SK-N-SH (cell line): Measurements from ENCODE around the gene INPP5A. TPM values are rescaled to one million over a fixed set of nuclear protein-coding genes. Genes with fewer than 3 reads are reported as not detected.

ENCODE experiments used
- CTCF ChIA-PET: fragments of 300-600, 350-600 bp; formaldehyde crosslinking; extraction: SDS; loops from one replicate; lab custom pipeline; 2021; lab: Yijun Ruan, JAX
- POLR2A ChIA-PET: fragments of 350-600 bp; sonication (Branson Sonifier 250); formaldehyde crosslinking; extraction: SDS; loops from one replicate; lab custom pipeline; 2020; ENCODE audit warnings: antibody characterized with exemption, inconsistent platforms; lab: Yijun Ruan, JAX
- DNase-seq: peaks from one replicate; pipeline ENCODE4 v3.0.0; 2012
- H2AFZ ChIP-seq: fragments of 200-600 bp; sonication (generic); 2 replicates; pipeline ENCODE4 v1.8.1; 2016; ENCODE audit warnings: antibody characterized with exemption, mild to moderate bottlenecking, low read depth
- H3F3A ChIP-seq: fragments of 200-600 bp; sonication (generic); replicated peaks from 2 replicates; pipeline ENCODE3; 2016; ENCODE audit warnings: antibody characterized with exemption, mild to moderate bottlenecking; ENCODE audit not compliant: insufficient read depth
- H3K27ac ChIP-seq, 2 experiments: fragments of 200-500 bp in 1 of 2; fragments of 200-600 bp in 1 of 2; sonication (Bioruptor generic) in 1 of 2; sonication (generic), shearing (Covaris generic) in 1 of 2; 2 replicates each; pipeline versions ENCODE4 v1.5.1 to v1.6.1; 2014 to 2016; ENCODE audit warnings: low read depth in 2 of 2, inconsistent platforms in 1 of 2, low read length in 1 of 2, mild to moderate bottlenecking in 1 of 2, mixed read lengths in 1 of 2
- H3K27me3 ChIP-seq: fragments of 200-600 bp; sonication (generic), shearing (Covaris generic); 2 replicates; pipeline ENCODE4 v1.6.1; 2016; ENCODE audit warnings: mixed run types; ENCODE audit not compliant: insufficient read depth
- H3K36me3 ChIP-seq, 2 experiments: fragments of 200-500 bp in 1 of 2; fragments of 200-600 bp in 1 of 2; sonication (Bioruptor generic) in 1 of 2; sonication (generic) in 1 of 2; replicated peaks in 1 of 2; 2 replicates each; pipeline versions ENCODE3 to v1.5.1; 2014 to 2016; ENCODE audit warnings: low read length in 1 of 2, mild to moderate bottlenecking in 1 of 2; ENCODE audit not compliant: insufficient read depth in 2 of 2, control insufficient read depth in 1 of 2
- H3K4me1 ChIP-seq, 2 experiments: fragments of 200-500 bp in 1 of 2; fragments of 200-600 bp in 1 of 2; sonication (Bioruptor generic) in 1 of 2; sonication (generic), shearing (Covaris generic) in 1 of 2; 2 replicates each; pipeline versions ENCODE4 v1.5.1 to v1.6.1; 2014 to 2016; ENCODE audit warnings: low read depth in 1 of 2, low read length in 1 of 2, mixed run types in 1 of 2; ENCODE audit not compliant: insufficient read depth in 2 of 2, control insufficient read depth in 1 of 2
- H3K4me2 ChIP-seq: fragments of 200-600 bp; sonication (generic), shearing (Covaris generic); 2 replicates; pipeline ENCODE4 v1.6.1; 2017; ENCODE audit warnings: mixed run types
- H3K4me3 ChIP-seq, 2 experiments: fragments of 200-500 bp in 1 of 2; fragments of 200-600 bp in 1 of 2; sonication (Bioruptor generic) in 1 of 2; sonication (generic), shearing (Covaris generic) in 1 of 2; 2 replicates each; pipeline versions ENCODE4 v1.5.1 to v1.8.1; 2014 to 2016; ENCODE audit warnings: low read depth in 2 of 2, inconsistent platforms in 1 of 2, low read length in 1 of 2, mild to moderate bottlenecking in 1 of 2, mixed read lengths in 1 of 2, moderate library complexity in 1 of 2
- H3K79me2 ChIP-seq: fragments of 200-600 bp; sonication (generic); 2 replicates; pipeline ENCODE4 v1.8.1; 2017; ENCODE audit warnings: mild to moderate bottlenecking; ENCODE audit not compliant: insufficient read depth
- H3K9ac ChIP-seq: fragments of 200-600 bp; sonication (generic); 2 replicates; pipeline ENCODE4 v1.6.1; 2017; ENCODE audit warnings: mixed run types
- H3K9me2 ChIP-seq: fragments of 200-600 bp; sonication (generic); 2 replicates; pipeline ENCODE4 v1.6.1; 2017; ENCODE audit warnings: mixed run types
- H3K9me3 ChIP-seq: fragments of 200-600 bp; sonication (generic); 2 replicates; pipeline ENCODE4 v1.6.1; 2017; ENCODE audit warnings: mixed run types, mild to moderate bottlenecking, moderate library complexity
- H4K20me1 ChIP-seq: fragments of 200-600 bp; sonication (generic); 2 replicates; pipeline ENCODE4 v1.6.1; 2017; ENCODE audit warnings: mild to moderate bottlenecking, mixed run types; ENCODE audit not compliant: insufficient read depth
- ELF1 ChIP-seq: IDR thresholded peaks from 2 replicates; pipeline ENCODE4 v1.4.0; 2012
- FOSL2 ChIP-seq: IDR thresholded peaks from 2 replicates; pipeline ENCODE4 v1.4.0; 2012; ENCODE audit warnings: low read depth, mild to moderate bottlenecking, moderate library complexity, borderline replicate concordance
- FOXJ3 ChIP-seq: sonication (generic); formaldehyde crosslinking; IDR thresholded peaks from 2 replicates; pipeline ENCODE4 v1.5.1; 2020; ENCODE audit warnings: mild to moderate bottlenecking, missing genetic modification reagents
- FOXM1 ChIP-seq: IDR thresholded peaks from 2 replicates; pipeline ENCODE4 v1.4.0; 2012; ENCODE audit warnings: low read depth, mild to moderate bottlenecking
- GABPA ChIP-seq: IDR thresholded peaks from 2 replicates; pipeline ENCODE4 v1.4.0; 2012; ENCODE audit warnings: low read depth, mild to moderate bottlenecking
- GATA2 ChIP-seq: sonication (generic); formaldehyde crosslinking; IDR thresholded peaks from 2 replicates; pipeline ENCODE4 v1.5.0; 2020; ENCODE audit warnings: mild to moderate bottlenecking, missing genetic modification reagents
- NFIC ChIP-seq: IDR thresholded peaks from 2 replicates; pipeline ENCODE4 v1.4.0; 2012; ENCODE audit warnings: borderline replicate concordance
- RCOR1 ChIP-seq: fragments of 150-350 bp; IDR thresholded peaks from 2 replicates; pipeline ENCODE4 v1.6.1; 2017; ENCODE audit warnings: antibody characterized with exemption, low read length
- RXRA ChIP-seq: IDR thresholded peaks from 2 replicates; pipeline ENCODE4 v1.4.0; 2012; ENCODE audit warnings: low read depth, mild to moderate bottlenecking, borderline replicate concordance
- SMC3 ChIP-seq: IDR thresholded peaks from 2 replicates; pipeline ENCODE4 v1.6.1; 2012; ENCODE audit warnings: low read depth, low read length, improper control_type of control experiment
- TAF1 ChIP-seq: IDR thresholded peaks from 2 replicates; pipeline ENCODE4 v1.6.1; 2012; ENCODE audit warnings: low read depth, mild to moderate bottlenecking, low read length, moderate library complexity, borderline replicate concordance
- TCF12 ChIP-seq: IDR thresholded peaks from 2 replicates; pipeline ENCODE4 v1.4.0; 2012
- YY1 ChIP-seq: IDR thresholded peaks from 2 replicates; pipeline ENCODE4 v1.4.0; 2012; ENCODE audit warnings: low read depth, mild to moderate bottlenecking
- WGBS: methylation state at CpG from one replicate; pipeline ENCODE4 v1.1.6; 2017; ENCODE audit warnings: low lambda C conversion rate; 5-methylcytosine and 5-hydroxymethylcytosine counted together
- polyA plus RNA-seq, 3 experiments: library from polyadenylated mRNA; depleted of rRNA; stranded (reverse); fragments of >200 nt; gene quantifications; 2 replicates each; pipeline ENCODE4 v1.2.3, GENCODE V29; 2012
- TF ChIP-seq, protein P1 (sequence below): fragments of 150-350 bp; IDR thresholded peaks from 2 replicates; pipeline ENCODE4 v1.6.1; 2017; ENCODE audit warnings: antibody characterized with exemption, low read length, low read depth, borderline replicate concordance
- TF ChIP-seq, protein P2 (sequence below): IDR thresholded peaks from 2 replicates; pipeline ENCODE4 v1.4.0; 2012; ENCODE audit warnings: low read depth, borderline replicate concordance
- TF ChIP-seq, protein P3 (sequence below): IDR thresholded peaks from 2 replicates; pipeline ENCODE4 v1.4.0; 2012; ENCODE audit warnings: low read depth

Gene INPP5A
- polyA plus RNA-seq, 1 of the 3 experiments (the other 2 are of a cell fraction), result 12.0 TPM

DNA sequence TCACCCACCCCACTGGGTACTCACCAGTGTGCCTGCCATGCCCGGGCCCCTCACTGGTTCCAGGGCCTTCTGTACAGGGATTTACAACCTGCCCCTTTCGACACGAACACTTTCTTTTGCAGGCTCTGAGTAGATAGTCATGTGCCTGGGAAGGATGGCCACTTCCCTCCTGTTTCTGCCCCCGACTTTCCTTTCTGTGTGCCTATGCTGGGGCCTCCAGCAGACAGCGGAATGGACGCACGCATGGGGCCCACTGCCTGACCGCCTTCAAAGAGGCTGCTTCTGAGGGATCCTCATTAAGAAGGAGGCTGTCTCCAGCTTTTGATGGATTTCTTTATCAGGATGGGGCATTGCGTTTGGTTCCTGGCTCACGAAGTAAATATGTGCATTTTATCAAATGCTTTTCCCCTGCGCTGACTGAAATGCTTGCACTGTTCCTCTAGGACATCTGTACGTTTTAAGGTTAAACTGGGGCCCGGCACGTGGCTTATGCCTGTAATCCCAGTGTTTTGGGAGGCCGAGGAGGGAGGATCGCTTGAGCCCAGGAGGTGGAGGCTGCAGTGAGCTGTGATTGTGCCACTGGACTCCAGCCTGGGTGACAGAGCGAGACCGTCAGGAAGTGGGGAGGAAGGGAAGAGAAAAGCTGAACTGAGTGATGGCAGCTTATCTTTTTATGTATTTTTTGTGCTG is 277.7 kb downstream of the INPP5A start:
- Histone ChIP-seq H3K27me3 (peaks cover 13% of the 10 kb centered on the region; the same call in 1 of the 2 replicates), H3K36me3 (no peaks in the 10 kb centered on the region), H4K20me1 (no peaks in the 10 kb centered on the region), H3K9me3 (no peaks in the 10 kb centered on the region), H3K27ac (no peak overlapping the region), H3F3A (no peaks in the 10 kb centered on the region), H3K79me2 (no peaks in the 10 kb centered on the region), H3K4me3 (no peak overlapping the region), H3K9ac (no peak overlapping the region), H3K4me1 (no peaks in the 10 kb centered on the region), H3K4me2 (no peak overlapping the region), H2AFZ (no peak overlapping the region), H3K9me2 (no peaks in the 10 kb centered on the region)
- no peak for TF ChIP-seq GABPA
- TF ChIP-seq GATA2 (CRISPR knock-in tag), result no peak
- no peak for TF ChIP-seq RCOR1
- no peak for TF ChIP-seq FOXM1
- TF ChIP-seq RXRA, result no peak
- no peak for TF ChIP-seq YY1
- ChIA-PET CTCF (interaction anchor here (1.5 kb wide), 1 partner anchor 161 kb away, joined by 4 read pairs; no protein-coding TSS in a partner anchor), POLR2A (no interaction called here)
- no peak for DNase-seq
- WGBS, result 56% methylated on average over 18 of the region's 18 CpGs

DNA sequence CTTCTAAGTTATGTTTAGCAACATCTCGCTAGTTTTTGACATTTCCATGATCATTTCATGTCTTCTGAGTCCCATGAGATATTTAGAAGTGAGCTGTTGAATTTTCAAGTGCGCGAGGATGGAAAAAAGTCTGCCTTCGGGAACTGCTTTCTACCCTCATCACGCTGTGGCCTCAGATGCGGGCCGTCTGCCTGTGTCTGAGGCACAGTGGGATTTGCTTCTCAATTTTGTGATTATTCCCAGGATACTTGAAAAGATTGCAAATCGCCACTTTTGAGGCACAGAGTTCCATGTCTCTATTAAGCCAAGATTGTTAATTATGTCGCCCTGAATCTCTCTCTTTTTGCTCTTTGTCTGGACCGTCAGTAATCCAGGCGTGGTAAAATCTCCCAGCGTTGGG is 279.1 kb downstream of the INPP5A start:
- POLR2A ChIA-PET, result no interaction called here
- no peaks in the 10 kb centered on the region for H4K20me1 ChIP-seq
- H3K4me1 ChIP-seq, result no peaks in the 10 kb centered on the region
- H3K9me3 ChIP-seq, result no peaks in the 10 kb centered on the region
- H3K79me2 ChIP-seq, result no peaks in the 10 kb centered on the region
- H3K9me2 ChIP-seq, result no peaks in the 10 kb centered on the region
- no peak for DNase-seq
- peaks cover 13% of the 10 kb centered on the region; the same call in 1 of the 2 replicates for H3K27me3 ChIP-seq
- H3K4me3 ChIP-seq, result no peak overlapping the region
- WGBS, result 49% methylated on average over 12 of the region's 12 CpGs
- no peaks in the 10 kb centered on the region for H3F3A ChIP-seq
- no peak for TF ChIP-seq TAF1
- TF ChIP-seq FOXJ3 (CRISPR knock-in tag), result no peak
- TF ChIP-seq NFIC, result no peak
- TF ChIP-seq RXRA, result no peak
- TF ChIP-seq, protein P1, sequence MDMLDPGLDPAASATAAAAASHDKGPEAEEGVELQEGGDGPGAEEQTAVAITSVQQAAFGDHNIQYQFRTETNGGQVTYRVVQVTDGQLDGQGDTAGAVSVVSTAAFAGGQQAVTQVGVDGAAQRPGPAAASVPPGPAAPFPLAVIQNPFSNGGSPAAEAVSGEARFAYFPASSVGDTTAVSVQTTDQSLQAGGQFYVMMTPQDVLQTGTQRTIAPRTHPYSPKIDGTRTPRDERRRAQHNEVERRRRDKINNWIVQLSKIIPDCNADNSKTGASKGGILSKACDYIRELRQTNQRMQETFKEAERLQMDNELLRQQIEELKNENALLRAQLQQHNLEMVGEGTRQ, result no peak
- TF ChIP-seq, all 33 proteins: peak for 0
- Histone ChIP-seq H2AFZ (no peak overlapping the region), H3K9ac (no peak overlapping the region), H3K36me3 (no peaks in the 10 kb centered on the region), H3K27ac (no peak overlapping the region), H3K4me2 (no peak overlapping the region)
- CTCF ChIA-PET, result no interaction called here

DNA sequence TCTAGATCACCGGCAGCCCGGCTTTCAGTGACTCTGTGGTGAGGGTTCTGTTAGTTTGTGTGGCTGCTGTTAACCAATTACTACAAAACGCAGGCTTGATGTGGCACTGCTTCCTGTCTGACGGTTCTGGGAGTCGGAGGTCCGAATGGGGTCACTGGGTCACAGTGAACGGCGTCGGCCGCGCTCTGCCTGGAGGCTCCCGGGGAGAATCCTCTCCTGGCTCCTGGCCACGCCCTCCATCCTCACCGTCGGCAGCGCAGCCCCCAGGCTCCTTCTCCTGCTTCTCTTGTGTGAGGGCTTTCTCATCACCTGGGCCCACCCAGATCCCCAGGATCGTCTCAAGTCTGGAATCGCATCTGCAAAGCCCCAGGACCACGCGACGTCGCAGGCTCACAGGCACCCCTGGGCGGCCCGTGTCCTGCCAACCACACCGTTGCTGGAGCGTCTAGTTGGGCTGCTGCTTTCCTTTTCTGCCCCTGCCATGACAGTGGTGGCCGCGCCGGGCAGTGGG is 280.2 kb downstream of the INPP5A start:
- H3F3A ChIP-seq, result no peaks in the 10 kb centered on the region
- POLR2A ChIA-PET, result no interaction called here
- H4K20me1 ChIP-seq, result no peaks in the 10 kb centered on the region
- no peak overlapping the region for H3K4me3 ChIP-seq
- H3K27me3 ChIP-seq, result peaks cover 13% of the 10 kb centered on the region; the same call in 1 of the 2 replicates
- H3K27ac ChIP-seq, result no peak overlapping the region
- TF ChIP-seq ELF1 (no peak), FOSL2 (no peak), SMC3 (no peak), TCF12 (no peak), RCOR1 (no peak), RXRA (no peak)
- TF ChIP-seq, protein P2, sequence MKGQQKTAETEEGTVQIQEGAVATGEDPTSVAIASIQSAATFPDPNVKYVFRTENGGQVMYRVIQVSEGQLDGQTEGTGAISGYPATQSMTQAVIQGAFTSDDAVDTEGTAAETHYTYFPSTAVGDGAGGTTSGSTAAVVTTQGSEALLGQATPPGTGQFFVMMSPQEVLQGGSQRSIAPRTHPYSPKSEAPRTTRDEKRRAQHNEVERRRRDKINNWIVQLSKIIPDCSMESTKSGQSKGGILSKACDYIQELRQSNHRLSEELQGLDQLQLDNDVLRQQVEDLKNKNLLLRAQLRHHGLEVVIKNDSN, result no peak
- TF ChIP-seq, protein P3, sequence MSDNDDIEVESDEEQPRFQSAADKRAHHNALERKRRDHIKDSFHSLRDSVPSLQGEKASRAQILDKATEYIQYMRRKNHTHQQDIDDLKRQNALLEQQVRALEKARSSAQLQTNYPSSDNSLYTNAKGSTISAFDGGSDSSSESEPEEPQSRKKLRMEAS, result no peak
- TF ChIP-seq, protein P1, result no peak
- TF ChIP-seq, all 33 proteins: peak for 0
- CTCF ChIA-PET, result interaction anchor here (1.2 kb wide), 1 partner anchor 19 kb away, joined by 3 read pairs; no protein-coding TSS in a partner anchor
- Histone ChIP-seq H3K9me3 (no peaks in the 10 kb centered on the region), H3K4me1 (no peaks in the 10 kb centered on the region), H3K36me3 (no peaks in the 10 kb centered on the region), H3K79me2 (no peaks in the 10 kb centered on the region), H3K9me2 (no peaks in the 10 kb centered on the region), H3K4me2 (no peak overlapping the region), H2AFZ (no peak overlapping the region), H3K9ac (no peak overlapping the region)
- DNase-seq, result peak; percentile 31
- 33% methylated on average over 27 of the region's 29 CpGs for WGBS
